BJ (cell line): ENCODE data around the gene NAE1. TPM values are rescaled to one million over a fixed set of nuclear protein-coding genes. Genes with fewer than 3 reads are reported as not detected.

Experiments used
- CTCF ChIA-PET: fragments of 350-600 bp; formaldehyde crosslinking; extraction: SDS; loops from one replicate; lab custom pipeline; 2021; ENCODE audit warnings: antibody characterized with exemption, inconsistent platforms; lab: Yijun Ruan, JAX
- POLR2A ChIA-PET: fragments of 300-600 bp; sonication (Branson Sonifier 250); formaldehyde crosslinking; extraction: SDS; loops from one replicate; lab custom pipeline; 2021; ENCODE audit warnings: antibody characterized with exemption; lab: Charles Lee
- DNase-seq: peaks from one replicate; pipeline ENCODE4 v3.0.0-alpha.2; 2011; ENCODE audit warnings: low read depth
- H3K27me3 ChIP-seq: 2 replicates; pipeline ENCODE4 v1.6.0; 2011; ENCODE audit warnings: low read length; ENCODE audit not compliant: control insufficient read depth, insufficient read depth
- H3K36me3 ChIP-seq: 2 replicates; pipeline ENCODE4 v1.5.1; 2011; ENCODE audit warnings: low read length; ENCODE audit not compliant: control insufficient read depth, insufficient read depth
- H3K4me3 ChIP-seq: 2 replicates; pipeline ENCODE4 v1.5.1; 2011; ENCODE audit warnings: low read depth, mild to moderate bottlenecking, control low read depth, low read length
- polyA plus RNA-seq: library from polyadenylated mRNA; depleted of rRNA; stranded (reverse); fragments of >200 nt; gene quantifications from 2 replicates; pipeline ENCODE4 v1.2.3, GENCODE V29; 2011; rRNA removed
- TF ChIP-seq, protein P1 (sequence below): IDR thresholded peaks from 2 replicates; pipeline ENCODE4 v1.5.1; 2011; ENCODE audit warnings: low read depth, mild to moderate bottlenecking, control low read depth, inconsistent platforms, low read length, moderate library complexity; ENCODE audit not compliant: insufficient read depth

Gene NAE1
- polyA plus RNA-seq, 1 experiment: 27.3 TPM

DNA sequence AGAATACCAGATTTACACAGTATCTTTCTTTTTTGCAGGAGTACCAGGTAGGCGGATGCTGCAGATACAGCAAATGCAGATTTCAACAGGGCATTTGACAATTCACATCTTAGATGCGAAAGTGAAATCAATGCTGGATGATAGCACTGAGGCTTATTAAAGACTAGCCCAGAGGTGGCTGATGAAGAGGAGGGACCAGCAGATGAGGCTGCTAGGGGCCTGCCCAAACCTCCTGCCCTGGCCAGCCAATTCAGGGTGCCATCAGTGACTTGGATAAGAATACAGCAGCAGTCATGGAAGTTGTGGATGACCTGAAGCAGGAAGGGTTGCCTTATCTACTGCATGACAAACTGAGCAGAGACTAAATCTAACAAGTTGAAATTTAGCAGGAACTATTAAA lies 77.8 kb downstream of the NAE1 start:
- TF ChIP-seq, protein P1, sequence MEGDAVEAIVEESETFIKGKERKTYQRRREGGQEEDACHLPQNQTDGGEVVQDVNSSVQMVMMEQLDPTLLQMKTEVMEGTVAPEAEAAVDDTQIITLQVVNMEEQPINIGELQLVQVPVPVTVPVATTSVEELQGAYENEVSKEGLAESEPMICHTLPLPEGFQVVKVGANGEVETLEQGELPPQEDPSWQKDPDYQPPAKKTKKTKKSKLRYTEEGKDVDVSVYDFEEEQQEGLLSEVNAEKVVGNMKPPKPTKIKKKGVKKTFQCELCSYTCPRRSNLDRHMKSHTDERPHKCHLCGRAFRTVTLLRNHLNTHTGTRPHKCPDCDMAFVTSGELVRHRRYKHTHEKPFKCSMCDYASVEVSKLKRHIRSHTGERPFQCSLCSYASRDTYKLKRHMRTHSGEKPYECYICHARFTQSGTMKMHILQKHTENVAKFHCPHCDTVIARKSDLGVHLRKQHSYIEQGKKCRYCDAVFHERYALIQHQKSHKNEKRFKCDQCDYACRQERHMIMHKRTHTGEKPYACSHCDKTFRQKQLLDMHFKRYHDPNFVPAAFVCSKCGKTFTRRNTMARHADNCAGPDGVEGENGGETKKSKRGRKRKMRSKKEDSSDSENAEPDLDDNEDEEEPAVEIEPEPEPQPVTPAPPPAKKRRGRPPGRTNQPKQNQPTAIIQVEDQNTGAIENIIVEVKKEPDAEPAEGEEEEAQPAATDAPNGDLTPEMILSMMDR: no peak
- no peak for DNase-seq
- Histone ChIP-seq H3K4me3 (no peak overlapping the region), H3K36me3 (peaks cover 6% of the 10 kb centered on the region), H3K27me3 (no peaks in the 10 kb centered on the region; the same call in 1 of the 2 replicates)
- ChIA-PET CTCF (interaction anchor here (1.1 to 3.0 kb wide), 6 partner anchors 13 to 346 kb away, joined by 3 to 41 read pairs (median 6); no protein-coding TSS in a partner anchor), POLR2A (no interaction called here)

Other genes starting within 250 kb of the NAE1 start
- gene CMTM3, start 226.3 kb downstream of the NAE1 start, polyA plus RNA-seq: 31.3 and 35.5 TPM in 2 replicates
- gene CMTM4, start 134.2 kb downstream of the NAE1 start, polyA plus RNA-seq: 24.8 and 28.0 TPM in 2 replicates
- gene DYNC1LI2, start 79.4 kb downstream of the NAE1 start, polyA plus RNA-seq: 82.0 and 82.8 TPM in 2 replicates
- gene TERB1, start 29.4 kb downstream of the NAE1 start, polyA plus RNA-seq: 0.07 TPM in 1 of 2 replicates, not detected in the other
- not detected in 2 replicates for gene CA7, start 13.4 kb upstream of the NAE1 start, polyA plus RNA-seq
- gene PDP2, start 49.5 kb upstream of the NAE1 start, polyA plus RNA-seq: 8.1 and 10.3 TPM in 2 replicates
- gene CDH16, start 87.9 kb upstream of the NAE1 start, polyA plus RNA-seq: not detected in 2 replicates
- 1.8 and 3.8 TPM in 2 replicates for gene RRAD, start 94.6 kb upstream of the NAE1 start, polyA plus RNA-seq
- 155 and 171 TPM in 2 replicates for gene CIAO2B, start 103.4 kb upstream of the NAE1 start, polyA plus RNA-seq
- gene CES2, start 104.5 kb upstream of the NAE1 start, polyA plus RNA-seq: 23.8 and 33.3 TPM in 2 replicates
- 0.07 and 0.13 TPM in 2 replicates for gene CES3, start 130.3 kb upstream of the NAE1 start, polyA plus RNA-seq
- 3.6 and 4.5 TPM in 2 replicates for gene CES4A, start 157.6 kb upstream of the NAE1 start, polyA plus RNA-seq
- 14.7 and 28.4 TPM in 2 replicates for gene CBFB, start 198.2 kb upstream of the NAE1 start, polyA plus RNA-seq